ENCODE measurements around the gene LYRM4. TPM values are rescaled to one million over a fixed set of nuclear protein-coding genes. Genes with fewer than 3 reads are reported as not detected.
"Not testable (repeated sequence)": the region's sequence is repeated elsewhere in the genome, so short reads cannot be mapped to it uniquely, and the experiment has no call there.

The LYRM4 gene
- total RNA-seq, 2 donors from 2014 or later: 16.3 to 23.9 TPM

GRCh38 chr6:5136851-5137250 lies 123.9 kb downstream of the LYRM4 start:
- intact Hi-C loops (cut with DNase I): no loop called here
- no peak for DNase-seq (ENCODE audit: low spot score)

- intact Hi-C loops (cut with DNase I): no loop called here
- DNase-seq (ENCODE audit: low spot score): no peak
Measured at GRCh38 chr6:5135788-5136376, 124.9 kb downstream of the LYRM4 start.

GRCh38 chr6:5133943-5134342 lies 126.8 kb downstream of the LYRM4 start:
- intact Hi-C loops (cut with DNase I): no loop called here
- DNase-seq (ENCODE audit: low spot score): no peak

GRCh38 chr6:5132731-5133130 lies 128.0 kb downstream of the LYRM4 start:
- peak; percentile 89 for DNase-seq (ENCODE audit: low spot score)
- intact Hi-C loops (cut with DNase I): no loop called here

GRCh38 chr6:5130135-5130866 lies 130.4 kb downstream of the LYRM4 start:
- intact Hi-C loops (cut with DNase I): no loop called here
- DNase-seq (ENCODE audit: low spot score): no peak

- intact Hi-C loops (cut with DNase I): no loop called here
- no peak for DNase-seq (ENCODE audit: low spot score)
Measured at GRCh38 chr6:5128351-5128750, 132.4 kb downstream of the LYRM4 start.

- intact Hi-C loops (cut with DNase I): no loop called here
- no peak for DNase-seq (ENCODE audit: low spot score)
Measured at GRCh38 chr6:5127106-5127687, 133.6 kb downstream of the LYRM4 start.

- no peak for DNase-seq (ENCODE audit: low spot score)
- intact Hi-C loops (cut with DNase I): no loop called here
Measured at GRCh38 chr6:5126214-5126613, 134.5 kb downstream of the LYRM4 start.

GRCh38 chr6:5125152-5126006 lies 135.4 kb downstream of the LYRM4 start:
- intact Hi-C loops (cut with DNase I): no loop called here
- no peak for DNase-seq (ENCODE audit: low spot score)

GRCh38 chr6:5124526-5124925 lies 136.2 kb downstream of the LYRM4 start:
- intact Hi-C loops (cut with DNase I): no loop called here
- no peak for DNase-seq (ENCODE audit: low spot score)

GRCh38 chr6:5123296-5124143 lies 137.2 kb downstream of the LYRM4 start:
- DNase-seq (ENCODE audit: low spot score): no peak
- intact Hi-C loops (cut with DNase I): no loop called here

- intact Hi-C loops (cut with DNase I): no loop called here
- no peak for DNase-seq (ENCODE audit: low spot score)
Measured at GRCh38 chr6:5122504-5123112, 138.1 kb downstream of the LYRM4 start.

- no peak for DNase-seq (ENCODE audit: low spot score)
- intact Hi-C loops (cut with DNase I): no loop called here
Measured at GRCh38 chr6:5121956-5122355, 138.8 kb downstream of the LYRM4 start.

- DNase-seq (ENCODE audit: low spot score): no peak
- intact Hi-C loops (cut with DNase I): no loop called here
Measured at GRCh38 chr6:5121479-5121878, 139.3 kb downstream of the LYRM4 start.

- intact Hi-C loops (cut with DNase I); DNase-seq (ENCODE audit: low spot score): not testable (repeated sequence)
Measured at GRCh38 chr6:5120543-5120942, 140.2 kb downstream of the LYRM4 start.

- intact Hi-C loops (cut with DNase I): no loop called here
- no peak for DNase-seq (ENCODE audit: low spot score)
Measured at GRCh38 chr6:5120011-5120410, 140.7 kb downstream of the LYRM4 start.

- no peak for DNase-seq (ENCODE audit: low spot score)
- intact Hi-C loops (cut with DNase I): no loop called here
Measured at GRCh38 chr6:5119090-5119951, 141.4 kb downstream of the LYRM4 start.

Measured in posterior vena cava (tissue), 2 donors.